Parathyroid adenoma (tissue), 2 donors: ENCODE results near the gene EDN3.

Source experiments
- H2AFZ ChIP-seq: fragments of 300-600 bp; sonication (generic); one replicate; pipeline ENCODE4 v1.7.0; 2017; ENCODE audit warnings: antibody characterized with exemption, mild to moderate bottlenecking
- H3K27ac ChIP-seq: fragments of 300-600 bp; sonication (generic); one replicate; pipeline ENCODE4 v1.7.0; 2017
- H3K27me3 ChIP-seq: fragments of 300-600 bp; sonication (generic); one replicate; pipeline ENCODE4 v1.7.0; 2017; ENCODE audit warnings: low read length; ENCODE audit not compliant: control insufficient read depth, insufficient read depth
- H3K36me3 ChIP-seq: fragments of 300-600 bp; sonication (generic); one replicate; pipeline ENCODE4 v1.7.0; 2017; ENCODE audit warnings: low read length; ENCODE audit not compliant: control insufficient read depth, insufficient read depth
- H3K4me1 ChIP-seq: fragments of 300-600 bp; sonication (generic); one replicate; pipeline ENCODE4 v1.7.0; 2017; ENCODE audit warnings: control low read depth
- H3K4me2 ChIP-seq: fragments of 300-600 bp; sonication (generic); one replicate; pipeline ENCODE4 v1.7.0; 2017; ENCODE audit warnings: low read length
- H3K4me3 ChIP-seq: fragments of 300-600 bp; sonication (generic); one replicate; pipeline ENCODE4 v1.7.0; 2017; ENCODE audit warnings: low read depth, low read length
- H3K79me2 ChIP-seq: fragments of 300-600 bp; sonication (generic); one replicate; pipeline ENCODE4 v1.7.0; 2017; ENCODE audit warnings: control low read depth
- H3K9ac ChIP-seq: fragments of 300-600 bp; sonication (generic); one replicate; pipeline ENCODE4 v1.7.0; 2017; ENCODE audit warnings: mild to moderate bottlenecking
- H3K9me3 ChIP-seq: fragments of 300-600 bp; sonication (generic); one replicate; pipeline ENCODE4 v1.7.0; 2017; ENCODE audit warnings: low read length; ENCODE audit not compliant: control insufficient read depth
- CTCF ChIP-seq: fragments of 300-600 bp; sonication (generic); IDR thresholded peaks from one replicate; pipeline ENCODE4 v1.7.0; 2017; ENCODE audit warnings: antibody characterized with exemption, mild to moderate bottlenecking
- donor health status: primary hyperparathyroidism.

EDN3 gene

GRCh38 chr20:59305908-59306655 lies 5.7 kb downstream of the EDN3 start:
- Histone ChIP-seq H3K9me3 (no peaks in the 10 kb centered on the region), H3K4me1 (no peaks in the 10 kb centered on the region), H3K36me3 (no peaks in the 10 kb centered on the region)

GRCh38 chr20:59307270-59307669 lies 6.9 kb downstream of the EDN3 start:
- H3K27me3 ChIP-seq, result peaks cover 2% of the 10 kb centered on the region
- no peaks in the 10 kb centered on the region for H3K9me3 ChIP-seq
- no peaks in the 10 kb centered on the region for H3K79me2 ChIP-seq
- TF ChIP-seq CTCF, result no peak
- no peaks in the 10 kb centered on the region for H3K36me3 ChIP-seq
- no peak overlapping the region for H3K9ac ChIP-seq
- no peak overlapping the region for H3K4me3 ChIP-seq
- no peak overlapping the region for H2AFZ ChIP-seq
- no peak overlapping the region for H3K4me2 ChIP-seq
- no peak overlapping the region for H3K27ac ChIP-seq
- no peaks in the 10 kb centered on the region for H3K4me1 ChIP-seq

More at GRCh38 chr20:59305908-59306655, 5.7 kb downstream of the EDN3 start:
- Histone ChIP-seq H3K27me3 (peaks cover 2% of the 10 kb centered on the region), H3K9ac (no peak overlapping the region), H3K79me2 (no peaks in the 10 kb centered on the region), H3K4me2 (no peak overlapping the region), H3K4me3 (no peak overlapping the region), H3K27ac (no peak overlapping the region), H2AFZ (no peak overlapping the region)
- no peak for TF ChIP-seq CTCF

- Histone ChIP-seq H3K79me2 (no peaks in the 10 kb centered on the region), H3K9me3 (no peaks in the 10 kb centered on the region), H3K4me1 (no peaks in the 10 kb centered on the region), H3K4me3 (no peak overlapping the region), H3K36me3 (no peaks in the 10 kb centered on the region), H3K27ac (no peak overlapping the region), H3K4me2 (no peak overlapping the region), H3K9ac (no peak overlapping the region), H3K27me3 (peaks cover 4% of the 10 kb centered on the region), H2AFZ (no peak overlapping the region)
- TF ChIP-seq CTCF, result no peak
Measured at GRCh38 chr20:59308493-59309201, 8.2 kb downstream of the EDN3 start.

GRCh38 chr20:59309218-59309617 lies 8.8 kb downstream of the EDN3 start:
- Histone ChIP-seq H3K9me3 (no peaks in the 10 kb centered on the region), H3K9ac (no peak overlapping the region), H3K36me3 (no peaks in the 10 kb centered on the region), H2AFZ (no peak overlapping the region), H3K4me3 (no peak overlapping the region), H3K4me1 (no peaks in the 10 kb centered on the region), H3K27ac (no peak overlapping the region), H3K27me3 (peaks cover 3% of the 10 kb centered on the region), H3K4me2 (no peak overlapping the region), H3K79me2 (no peaks in the 10 kb centered on the region)
- no peak for TF ChIP-seq CTCF
